Dermis blood vessel endothelial cell (primary cell): Measurements from ENCODE around the gene SF3B1. TPM values are rescaled to one million over a fixed set of nuclear protein-coding genes. Genes with fewer than 3 reads are reported as not detected.

Source experiments
- total RNA-seq: library from RNA; depleted of rRNA; stranded (reverse); fragments of >200 nt; gene quantifications from 2 replicates; pipeline ENCODE4 v1.2.3, GENCODE V29; 2014

Gene SF3B1
- total RNA-seq, 1 donor from 2014 or later, result 353 TPM

Other genes starting within 250 kb of the SF3B1 start
- gene ANKRD44, start 124.2 kb downstream of the SF3B1 start, total RNA-seq, result 5.6 and 7.6 TPM in 2 replicates
- gene COQ10B, start 18.5 kb upstream of the SF3B1 start, total RNA-seq, result 20.2 and 36.4 TPM in 2 replicates
- 155 and 307 TPM in 2 replicates for gene HSPD1, start 64.8 kb upstream of the SF3B1 start, total RNA-seq
- 86.8 and 115 TPM in 2 replicates for gene HSPE1, start 65.4 kb upstream of the SF3B1 start, total RNA-seq
- 32.3 and 39.5 TPM in 2 replicates for gene MOB4, start 81.0 kb upstream of the SF3B1 start, total RNA-seq
- gene RFTN2, start 240.6 kb upstream of the SF3B1 start, total RNA-seq, result 14.4 and 22.0 TPM in 2 replicates